Lower lobe of right lung (tissue), 2 donors: ENCODE results near the gene RFESD. TPM values are rescaled to one million over a fixed set of nuclear protein-coding genes. Genes with fewer than 3 reads are reported as not detected.

Experiments
- ATAC-seq, 2 donors: fragments of 200-7000 bp; cut with Tn5 transposase; one replicate each; pipeline ENCODE4 v1.9.1; 2020 to 2022; ENCODE audit warnings: mild to moderate bottlenecking in 2 of 2, moderate library complexity in 2 of 2
- DNase-seq: peaks from one replicate; pipeline ENCODE4 v3.0.0-alpha.2; 2020
- H3K27ac ChIP-seq: fragments of 200-600 bp; one replicate; pipeline ENCODE4 v1.8.0; 2022
- H3K27me3 ChIP-seq: fragments of 200-600 bp; one replicate; pipeline ENCODE4 v1.8.0; 2022; ENCODE audit warnings: low read depth
- H3K36me3 ChIP-seq: fragments of 200-600 bp; one replicate; pipeline ENCODE4 v1.8.0; 2022; ENCODE audit warnings: mild to moderate bottlenecking
- H3K4me1 ChIP-seq: fragments of 200-600 bp; one replicate; pipeline ENCODE4 v1.8.0; 2022
- H3K4me3 ChIP-seq: fragments of 200-600 bp; one replicate; pipeline ENCODE4 v1.8.0; 2022; ENCODE audit warnings: mild to moderate bottlenecking
- H3K9me3 ChIP-seq: fragments of 200-600 bp; one replicate; pipeline ENCODE4 v1.8.0; 2022
- CTCF ChIP-seq: fragments of 200-600 bp; IDR thresholded peaks from one replicate; pipeline ENCODE4 v1.8.0; 2022; ENCODE audit warnings: antibody characterized with exemption, mild to moderate bottlenecking
- intact Hi-C: fragments of 100-400 bp; cut with DNase I; formaldehyde crosslinking; loops from one replicate; pipeline ENCODE4 v1.11.0; 2022
- total RNA-seq: library from RNA; stranded (reverse); fragmentation: NEBNext Ultra II Directional; extraction: Animal tissue kit (Norgen Biotek cat#: 25700); gene quantifications from one replicate; pipeline ENCODE4 v1.2.1, GENCODE V29; 2021
- donor health status: DM: no; HTN: yes; CAD: no; lungs with severe emphysema.

Gene RFESD
- total RNA-seq, 1 donor from 2014 or later: 1.7 TPM

- Histone ChIP-seq H3K4me1 (peaks cover 15% of the 10 kb centered on the region), H3K27me3 (no peaks in the 10 kb centered on the region), H3K9me3 (no peaks in the 10 kb centered on the region), H3K36me3 (no peaks in the 10 kb centered on the region), H3K4me3 (no peak overlapping the region), H3K27ac (peak overlapping the region; percentile 94)
- intact Hi-C loops: loop anchor here (10.0 kb wide), 1 partner anchor 197 kb away; no protein-coding TSS in a partner anchor
- no peak for DNase-seq
- TF ChIP-seq CTCF: no peak
- ATAC-seq: no peak
Measured at GRCh38 chr5:95647886-95648860, 1.6 kb downstream of the RFESD start.

GRCh38 chr5:95649274-95649673 is 2.7 kb downstream of the RFESD start:
- no peaks in the 10 kb centered on the region for H3K36me3 ChIP-seq
- intact Hi-C loops: loop anchor here (10.0 kb wide), 1 partner anchor 196 kb away; no protein-coding TSS in a partner anchor
- H3K9me3 ChIP-seq: no peaks in the 10 kb centered on the region
- no peak overlapping the region for H3K27ac ChIP-seq
- H3K27me3 ChIP-seq: no peaks in the 10 kb centered on the region
- peaks cover 12% of the 10 kb centered on the region for H3K4me1 ChIP-seq
- TF ChIP-seq CTCF: no peak
- no peak for ATAC-seq
- H3K4me3 ChIP-seq: no peak overlapping the region
- DNase-seq: no peak

GRCh38 chr5:95649842-95650620 is 3.5 kb downstream of the RFESD start:
- Histone ChIP-seq H3K27me3 (no peaks in the 10 kb centered on the region), H3K4me1 (peaks cover 10% of the 10 kb centered on the region), H3K4me3 (no peak overlapping the region), H3K36me3 (no peaks in the 10 kb centered on the region), H3K9me3 (no peaks in the 10 kb centered on the region), H3K27ac (no peak overlapping the region)
- intact Hi-C loops: loop anchor here (10.0 kb wide), 1 partner anchor 195 kb away; no protein-coding TSS in a partner anchor
- no peak for DNase-seq
- no peak for TF ChIP-seq CTCF
- no peak for ATAC-seq

- TF ChIP-seq CTCF: no peak
- no peak for ATAC-seq
- no peak for DNase-seq
- H3K9me3 ChIP-seq: no peaks in the 10 kb centered on the region
- peaks cover 2% of the 10 kb centered on the region for H3K4me1 ChIP-seq
- no peaks in the 10 kb centered on the region for H3K36me3 ChIP-seq
- no peak overlapping the region for H3K4me3 ChIP-seq
- H3K27me3 ChIP-seq: no peaks in the 10 kb centered on the region
- H3K27ac ChIP-seq: no peak overlapping the region
- intact Hi-C loops: no loop called here
Measured at GRCh38 chr5:95652849-95653248, 6.3 kb downstream of the RFESD start.

DNA sequence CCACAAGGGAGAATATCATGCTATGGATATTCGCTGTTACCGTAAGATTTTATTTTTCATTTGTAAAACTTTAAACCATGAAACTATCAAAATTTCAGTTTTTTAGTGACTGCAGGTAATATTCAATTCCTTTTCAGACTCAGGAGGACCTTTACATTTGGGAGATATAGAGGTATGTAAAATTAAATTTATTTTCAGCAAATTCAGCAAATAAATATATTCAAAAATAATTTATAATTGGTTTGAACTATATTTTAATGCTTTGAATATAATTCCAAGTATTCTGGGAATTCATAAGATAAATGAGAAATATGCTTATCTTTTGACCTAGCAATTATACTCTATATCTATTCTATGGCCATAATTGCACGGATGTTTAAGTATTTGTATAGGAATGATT is 7.6 kb downstream of the RFESD start:
- no peak for ATAC-seq
- Histone ChIP-seq H3K9me3 (no peaks in the 10 kb centered on the region), H3K4me3 (no peak overlapping the region), H3K27me3 (no peaks in the 10 kb centered on the region), H3K36me3 (no peaks in the 10 kb centered on the region), H3K4me1 (no peaks in the 10 kb centered on the region), H3K27ac (no peak overlapping the region)
- no peak for DNase-seq
- no peak for TF ChIP-seq CTCF
- intact Hi-C loops: no loop called here
